H1 (cell line): ENCODE results near the gene KCNC1.

Source experiments
- ASH2L ChIP-seq: fragments of 200-600, 300-600 bp; sonication (generic); IDR thresholded peaks from one replicate; pipeline ENCODE4 v1.7.1; 2017; ENCODE audit warnings: low read length
- CREB1 ChIP-seq: IDR thresholded peaks from 2 replicates; pipeline ENCODE4 v1.6.1; 2012; ENCODE audit warnings: inconsistent platforms
- CTCF ChIP-seq, 3 experiments: IDR thresholded peaks; 1 replicate in 2 of 3; 2 replicates in 1 of 3; pipeline versions ENCODE4 v1.5.1 to v1.6.1; 2011; ENCODE audit warnings: low read length in 3 of 3, mild to moderate bottlenecking in 3 of 3, inconsistent platforms in 2 of 3, low read depth in 1 of 3, moderate library complexity in 1 of 3; ENCODE audit not compliant: insufficient read depth in 1 of 3; ENCODE audit errors: control extremely low read depth in 1 of 3
- EGR1 ChIP-seq: IDR thresholded peaks from 2 replicates; pipeline ENCODE4 v1.6.1; 2011; ENCODE audit warnings: low read depth, low read length, borderline replicate concordance
- EP300 ChIP-seq, 2 experiments: IDR thresholded peaks; 1 replicate in 1 of 2; 2 replicates in 1 of 2; pipeline ENCODE4 v1.6.1; 2011 to 2012; ENCODE audit warnings: low read depth in 2 of 2, low read length in 2 of 2, mild to moderate bottlenecking in 2 of 2, borderline replicate concordance in 1 of 2, inconsistent platforms in 1 of 2, moderate library complexity in 1 of 2
- EZH2 ChIP-seq: fragments of 200-600 bp; sonication (generic); IDR thresholded peaks from 2 replicates; pipeline ENCODE4 v1.7.1; 2012; ENCODE audit warnings: low read depth, mild to moderate bottlenecking, moderate library complexity, low read length, inconsistent platforms; ENCODE audit not compliant: severe bottlenecking
- FOSL1 ChIP-seq: IDR thresholded peaks from 2 replicates; pipeline ENCODE4 v1.6.1; 2011; ENCODE audit warnings: mild to moderate bottlenecking, low read depth, low read length, moderate library complexity; ENCODE audit not compliant: insufficient read depth
- MAFK ChIP-seq: IDR thresholded peaks from 2 replicates; pipeline ENCODE4 v1.6.1; 2012; ENCODE audit warnings: low read depth, mild to moderate bottlenecking, improper control_type of control experiment, low read length

GRCh38 chr11:17703951-17704350 is 30.6 kb upstream of the KCNC1 start:
- no peak for TF ChIP-seq FOSL1
- TF ChIP-seq CTCF (IDR thresholded peaks at IDR 0.05; ENCODE audit: control extremely low read depth in 1 of 3, insufficient read depth in 1 of 3, low read depth in 1 of 3, low read length in 3 of 3), result no peak
- TF ChIP-seq EZH2, result no peak
- TF ChIP-seq EP300 (IDR thresholded peaks at IDR 0.05; ENCODE audit: borderline replicate concordance in 1 of 2, low read depth in 2 of 2, low read length in 2 of 2), result no peak
- no peak for TF ChIP-seq MAFK
- TF ChIP-seq EGR1, result no peak
- TF ChIP-seq ASH2L, result no peak
- no peak for TF ChIP-seq CREB1
